NT2/D1 (cell line): ENCODE measurements around the gene TBL1X.

Source experiments
- SUZ12 ChIP-seq: IDR thresholded peaks from 2 replicates; pipeline ENCODE4 v1.6.1; 2011; ENCODE audit not compliant: insufficient read length, insufficient read depth; ENCODE audit errors: extremely low read depth
- YY1 ChIP-seq: IDR thresholded peaks from 2 replicates; pipeline ENCODE4 v1.6.1; 2011; ENCODE audit not compliant: insufficient read length, insufficient read depth
- ZNF274 ChIP-seq: IDR thresholded peaks from 2 replicates; pipeline ENCODE4 v1.6.1; 2011; ENCODE audit warnings: mild to moderate bottlenecking, low read depth, low read length

- no peak for TF ChIP-seq ZNF274
- no peak for TF ChIP-seq YY1
- no peak for TF ChIP-seq SUZ12
Measured at GRCh38 chrX:9656871-9657270, 192.0 kb downstream of the TBL1X start.
